Amniotic stem cell (primary cell): ENCODE data around the gene PPP4R1.
A peak's percentile ranks its signal among the peaks of the same experiment; 100 is the strongest.

ENCODE experiments used
- DNase-seq: peaks from one replicate; lab custom pipeline; 2025; lab: John Stamatoyannopoulos, UW

PPP4R1 gene

GRCh38 chr18:9594823-9595596 is 19.3 kb downstream of the PPP4R1 start:
- no peak for DNase-seq

GRCh38 chr18:9587924-9588323 is 26.4 kb downstream of the PPP4R1 start:
- DNase-seq = no peak

- DNase-seq = no peak
Measured at GRCh38 chr18:9586814-9587213, 27.5 kb downstream of the PPP4R1 start.

- DNase-seq = no peak
Measured at GRCh38 chr18:9581667-9582066, 32.7 kb downstream of the PPP4R1 start.

- DNase-seq = no peak
Measured at GRCh38 chr18:9578306-9578705, 36.1 kb downstream of the PPP4R1 start.

- DNase-seq = no peak
Measured at GRCh38 chr18:9577361-9577760, 37.0 kb downstream of the PPP4R1 start.

GRCh38 chr18:9575558-9575957 is 38.8 kb downstream of the PPP4R1 start:
- DNase-seq = peak; percentile 97

GRCh38 chr18:9574473-9575115 is 39.8 kb downstream of the PPP4R1 start:
- no peak for DNase-seq

- no peak for DNase-seq
Measured at GRCh38 chr18:9571546-9571945, 42.8 kb downstream of the PPP4R1 start.

GRCh38 chr18:9570255-9570654 is 44.1 kb downstream of the PPP4R1 start:
- no peak for DNase-seq

- no peak for DNase-seq
Measured at GRCh38 chr18:9569178-9569577, 45.2 kb downstream of the PPP4R1 start.

GRCh38 chr18:9568186-9568585 is 46.2 kb downstream of the PPP4R1 start:
- no peak for DNase-seq

- no peak for DNase-seq
Measured at GRCh38 chr18:9565407-9565806, 49.0 kb downstream of the PPP4R1 start.

GRCh38 chr18:9563331-9563730 is 51.0 kb downstream of the PPP4R1 start:
- DNase-seq = no peak

GRCh38 chr18:9562584-9562983 is 51.8 kb downstream of the PPP4R1 start:
- no peak for DNase-seq

- DNase-seq = no peak
Measured at GRCh38 chr18:9561759-9562158, 52.6 kb downstream of the PPP4R1 start.

GRCh38 chr18:9559253-9559652 is 55.1 kb downstream of the PPP4R1 start:
- no peak for DNase-seq

GRCh38 chr18:9558387-9559064 is 55.8 kb downstream of the PPP4R1 start:
- DNase-seq = no peak

- no peak for DNase-seq
Measured at GRCh38 chr18:9557250-9557943, 57.0 kb downstream of the PPP4R1 start.

GRCh38 chr18:9552616-9553015 is 61.7 kb downstream of the PPP4R1 start:
- no peak for DNase-seq

- DNase-seq = no peak
Measured at GRCh38 chr18:9552191-9552590, 62.2 kb downstream of the PPP4R1 start.

- no peak for DNase-seq
Measured at GRCh38 chr18:9550429-9550828, 63.9 kb downstream of the PPP4R1 start.

- DNase-seq = no peak
Measured at GRCh38 chr18:9549405-9549804, 65.0 kb downstream of the PPP4R1 start.
